ENCODE results near the gene SCAI. TPM values are rescaled to one million over a fixed set of nuclear protein-coding genes. Genes with fewer than 3 reads are reported as not detected.

Gene SCAI
- total RNA-seq, 1 experiment from 2014 or later = 15.5 TPM

GRCh38 chr9:125008599-125008998, 134.7 kb downstream of the SCAI start:
- no peaks in the 10 kb centered on the region for H3K4me1 ChIP-seq (ENCODE audit: insufficient read depth, low read length)
- H3K27ac Mint-ChIP-seq = no peak overlapping the region
- H2BK12ac ChIP-seq (ENCODE audit: insufficient read length, low read depth, low read length) = no peak overlapping the region
- H3K14ac ChIP-seq (ENCODE audit: insufficient read depth, low read length) = no peak overlapping the region
- WGBS (ENCODE audit: extremely low coverage, insufficient read length, low lambda C conversion rate) = no CpG with 5 or more reads among the region's 2 CpGs
- TF ChIP-seq, protein P1, sequence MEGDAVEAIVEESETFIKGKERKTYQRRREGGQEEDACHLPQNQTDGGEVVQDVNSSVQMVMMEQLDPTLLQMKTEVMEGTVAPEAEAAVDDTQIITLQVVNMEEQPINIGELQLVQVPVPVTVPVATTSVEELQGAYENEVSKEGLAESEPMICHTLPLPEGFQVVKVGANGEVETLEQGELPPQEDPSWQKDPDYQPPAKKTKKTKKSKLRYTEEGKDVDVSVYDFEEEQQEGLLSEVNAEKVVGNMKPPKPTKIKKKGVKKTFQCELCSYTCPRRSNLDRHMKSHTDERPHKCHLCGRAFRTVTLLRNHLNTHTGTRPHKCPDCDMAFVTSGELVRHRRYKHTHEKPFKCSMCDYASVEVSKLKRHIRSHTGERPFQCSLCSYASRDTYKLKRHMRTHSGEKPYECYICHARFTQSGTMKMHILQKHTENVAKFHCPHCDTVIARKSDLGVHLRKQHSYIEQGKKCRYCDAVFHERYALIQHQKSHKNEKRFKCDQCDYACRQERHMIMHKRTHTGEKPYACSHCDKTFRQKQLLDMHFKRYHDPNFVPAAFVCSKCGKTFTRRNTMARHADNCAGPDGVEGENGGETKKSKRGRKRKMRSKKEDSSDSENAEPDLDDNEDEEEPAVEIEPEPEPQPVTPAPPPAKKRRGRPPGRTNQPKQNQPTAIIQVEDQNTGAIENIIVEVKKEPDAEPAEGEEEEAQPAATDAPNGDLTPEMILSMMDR (conservative IDR thresholded peaks at IDR 0.05) = no peak
- H4K8ac ChIP-seq (replicated peaks; ENCODE audit: insufficient read length, low read depth, low read length) = no peak overlapping the region
- no peak overlapping the region for H4K5ac ChIP-seq (ENCODE audit: insufficient read length, low read depth, low read length)
- no peaks in the 10 kb centered on the region for H3K27me3 Mint-ChIP-seq (ENCODE audit: low read depth)
- no peak overlapping the region for H3K9ac ChIP-seq (ENCODE audit: extremely low read depth, insufficient read length, low read length)
- no peaks in the 10 kb centered on the region for H4K20me1 ChIP-seq (ENCODE audit: control insufficient read depth, insufficient read depth, insufficient read length)
- H3K56ac ChIP-seq (ENCODE audit: insufficient read length, low read depth, low read length) = no peak overlapping the region
- no peak overlapping the region for H2BK120ac ChIP-seq (ENCODE audit: low read depth, low read length, poor library complexity, severe bottlenecking)
- no peak overlapping the region for H3K4ac ChIP-seq (ENCODE audit: low read depth, low read length)
- no peak overlapping the region for H3K23ac ChIP-seq (ENCODE audit: insufficient read length, low read depth, low read length)
- no peak overlapping the region for H2BK15ac ChIP-seq (ENCODE audit: low read depth, low read length)
- H3K27ac ChIP-seq (ENCODE audit: insufficient read length, low read depth, low read length) = no peak overlapping the region
- H3K4me1 Mint-ChIP-seq = no peaks in the 10 kb centered on the region
- peaks cover 6 to 11% of the 10 kb centered on the region in 2 experiments; a peak in 4 of 5 replicates for H3K9me3 Mint-ChIP-seq
- no peak overlapping the region for H2BK20ac ChIP-seq (ENCODE audit: low read depth, low read length, poor library complexity, severe bottlenecking)
- no peak overlapping the region for H3K4me2 ChIP-seq (ENCODE audit: insufficient read depth, insufficient read length, low read length)
- no peak for DNase-seq
- no peaks in the 10 kb centered on the region for H3K23me2 ChIP-seq (ENCODE audit: insufficient read length, low read depth, low read length, poor library complexity, severe bottlenecking)
- H3K4me3 Mint-ChIP-seq = no peak overlapping the region
- peaks cover 19 to 35% (median 27%) of the 10 kb centered on the region in 3 experiments for H3K36me3 Mint-ChIP-seq (ENCODE audit: insufficient read depth in 1 of 3, low read depth in 3 of 3)
- no peak overlapping the region for H2AK5ac ChIP-seq (ENCODE audit: insufficient read length, low read length)
- H2AFZ ChIP-seq (ENCODE audit: low read length) = no peak overlapping the region
- H3K79me2 ChIP-seq (ENCODE audit: insufficient read depth, low read length) = no peaks in the 10 kb centered on the region
- no peaks in the 10 kb centered on the region for H3K79me1 ChIP-seq (ENCODE audit: insufficient read depth, low read depth, low read length, poor library complexity, severe bottlenecking)
- H3K9me3 ChIP-seq (ENCODE audit: control insufficient read depth, low read depth, low read length) = no peaks in the 10 kb centered on the region
- no peak overlapping the region for H2BK5ac ChIP-seq (ENCODE audit: insufficient read length, low read length)
- H3K18ac ChIP-seq (ENCODE audit: insufficient read length, low read depth, low read length) = no peak overlapping the region
- no peaks in the 10 kb centered on the region for H3K27me3 ChIP-seq (ENCODE audit: insufficient read depth, low read length)
- H3T11ph ChIP-seq (ENCODE audit: low read length) = no peak overlapping the region
- H4K91ac ChIP-seq (ENCODE audit: insufficient read length, low read depth, low read length) = no peak overlapping the region

All from H9 (cell line).